Kidney glomerular epithelial cell (primary cell): ENCODE measurements around the gene RPA3.

Source experiments
- DNase-seq: peaks from one replicate; lab custom pipeline; 2025; lab: John Stamatoyannopoulos, UW

The RPA3 gene

DNA sequence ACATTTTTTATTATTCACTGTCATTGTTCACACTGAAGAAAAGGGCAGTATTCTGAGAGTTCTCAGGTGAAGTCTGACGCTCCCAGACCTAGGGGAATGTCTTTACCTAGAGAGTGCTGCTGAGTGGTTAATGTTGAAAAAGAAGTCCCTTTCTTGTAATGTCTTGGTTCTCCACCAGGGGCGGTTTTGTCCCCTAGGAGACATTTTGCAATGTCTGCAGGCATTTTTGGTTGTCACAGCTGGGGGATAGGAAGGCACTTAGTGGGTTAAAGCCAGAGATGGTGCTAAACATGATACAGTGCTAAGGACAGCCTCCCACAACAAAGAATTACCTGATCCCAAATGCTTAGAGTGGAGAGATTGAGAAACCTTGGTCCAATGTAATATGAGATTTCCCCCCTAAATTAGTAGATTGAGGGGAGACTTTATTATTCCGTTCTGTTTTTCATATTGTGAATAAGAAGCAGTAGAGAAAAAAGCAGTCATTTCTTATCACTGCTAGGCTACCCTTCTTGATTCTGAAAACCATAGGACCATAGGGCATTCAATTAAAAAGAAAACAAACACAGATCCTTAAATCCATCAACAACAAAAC, 64.7 kb downstream of the RPA3 start:
- DNase-seq = peak; percentile 1

DNA sequence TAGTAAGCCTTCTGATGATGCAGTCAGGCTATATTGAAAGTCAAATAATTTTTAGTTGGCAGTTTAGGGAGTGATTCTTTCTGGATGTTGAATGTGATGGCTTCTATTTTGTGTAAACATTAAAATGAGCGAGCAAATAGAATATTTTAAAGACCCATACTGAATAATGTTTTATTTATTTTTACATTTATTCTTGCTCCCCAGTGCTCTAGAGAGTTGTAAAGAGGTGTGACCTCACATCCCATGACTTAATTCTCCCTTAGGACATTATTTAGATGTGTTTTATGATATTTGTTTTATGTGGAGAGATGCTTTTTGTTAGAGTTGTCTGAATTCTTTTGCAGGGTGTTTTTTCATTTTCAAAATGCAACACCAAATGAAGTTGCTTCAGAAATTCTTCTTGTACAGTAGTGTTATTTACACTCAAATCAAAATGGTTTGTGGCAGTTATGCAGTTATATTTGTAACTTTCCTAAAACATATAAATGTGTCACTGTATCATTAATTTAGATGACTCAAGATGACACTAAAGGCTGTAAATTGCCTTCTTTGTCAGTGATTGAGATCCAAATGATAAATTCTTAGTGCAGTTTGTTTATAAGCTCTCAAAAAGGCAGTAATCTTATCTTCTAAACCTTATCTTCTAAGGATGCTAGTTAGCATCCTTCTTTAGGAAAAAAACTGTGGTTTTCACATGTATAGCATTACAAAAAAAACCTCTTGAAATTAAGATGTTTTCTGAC, 65.4 kb downstream of the RPA3 start:
- no peak for DNase-seq

DNA sequence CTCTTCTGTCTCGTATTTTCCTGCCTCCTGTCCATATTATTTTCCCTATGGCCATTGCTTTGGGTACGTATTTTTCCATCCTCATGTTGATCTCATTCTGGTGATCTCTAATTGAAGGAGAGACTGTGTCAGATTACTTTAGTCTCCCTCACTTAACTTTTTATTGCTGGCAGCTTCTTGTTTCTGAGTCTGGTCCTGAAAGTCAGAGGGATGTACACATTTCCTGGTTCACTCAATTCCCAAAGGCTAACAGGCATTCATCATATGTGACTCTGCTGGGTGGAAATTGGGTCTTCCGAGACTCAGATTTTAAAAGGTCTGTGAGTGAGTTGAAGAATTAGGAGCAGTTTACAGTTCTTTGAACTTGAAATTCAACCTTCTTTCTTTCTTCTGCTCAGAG, 66.9 kb downstream of the RPA3 start:
- DNase-seq = no peak

DNA sequence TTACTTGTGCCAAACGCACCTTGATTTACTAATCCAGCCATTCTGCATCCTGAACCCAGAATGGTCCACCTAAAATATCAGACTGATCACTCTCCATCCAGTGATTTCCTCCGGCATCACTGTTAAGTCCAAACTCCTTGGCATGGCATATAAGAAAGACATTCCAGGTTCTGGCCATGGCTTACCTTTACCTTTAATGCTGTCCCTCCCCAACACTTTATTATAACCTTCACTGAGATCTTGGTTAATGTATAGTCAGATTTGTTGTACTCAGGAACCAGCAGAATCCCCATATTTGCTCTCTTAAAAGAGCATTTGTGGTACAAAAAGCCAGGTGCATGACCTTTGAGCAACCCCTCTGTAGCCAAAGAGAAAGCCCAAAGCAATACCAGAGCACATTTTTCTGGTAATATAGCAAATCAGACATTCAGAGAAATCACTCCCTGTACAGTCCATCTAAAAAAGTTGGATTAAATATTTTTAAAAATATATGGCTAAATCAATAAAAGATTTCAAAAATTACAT, 67.7 kb downstream of the RPA3 start:
- no peak for DNase-seq

DNA sequence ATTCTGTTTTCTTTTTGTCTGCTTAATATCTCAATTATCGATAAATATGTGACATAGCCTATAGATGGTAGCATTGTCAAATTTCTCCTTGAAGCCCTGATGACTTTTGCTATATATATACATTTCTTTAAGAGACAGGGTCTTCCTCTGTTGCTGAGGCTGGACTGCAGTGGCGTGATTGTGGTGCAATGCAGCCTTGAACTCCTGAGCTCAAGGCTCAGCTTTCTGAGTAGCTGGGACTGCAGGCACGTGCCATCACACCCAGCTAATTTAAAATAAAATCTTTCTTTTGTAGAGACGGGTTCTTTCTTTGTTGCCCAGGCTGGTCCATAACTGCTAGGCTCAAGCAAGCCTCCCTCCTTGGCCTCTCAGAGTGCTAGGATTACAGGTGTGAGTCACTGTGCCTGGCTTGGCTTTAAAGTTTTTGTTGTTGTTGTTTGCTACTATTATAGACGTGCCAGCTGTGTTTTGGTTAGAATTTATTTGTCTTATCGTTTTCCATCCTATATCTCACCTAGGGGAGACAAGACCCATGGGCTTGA, 70.8 kb downstream of the RPA3 start:
- DNase-seq = no peak

DNA sequence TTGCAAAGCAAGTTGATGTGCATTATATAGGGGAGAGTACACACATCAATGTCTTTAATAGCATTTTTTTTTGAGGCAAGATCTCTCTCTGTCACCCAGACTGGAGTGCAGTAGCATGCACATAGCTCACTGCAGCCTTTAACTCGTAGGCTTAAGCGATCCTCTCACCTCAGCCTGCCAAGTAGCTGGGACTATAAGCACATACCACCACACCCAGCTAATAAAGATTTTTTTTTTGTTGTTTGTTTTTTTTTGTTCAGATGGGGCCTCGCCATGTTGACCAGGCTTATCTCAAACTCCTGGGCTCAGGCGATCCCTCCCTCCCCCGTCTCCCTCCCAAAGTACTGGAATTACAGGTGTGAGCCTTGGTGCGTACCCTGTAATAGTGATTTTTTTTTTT, 76.3 kb downstream of the RPA3 start:
- no peak for DNase-seq

DNA sequence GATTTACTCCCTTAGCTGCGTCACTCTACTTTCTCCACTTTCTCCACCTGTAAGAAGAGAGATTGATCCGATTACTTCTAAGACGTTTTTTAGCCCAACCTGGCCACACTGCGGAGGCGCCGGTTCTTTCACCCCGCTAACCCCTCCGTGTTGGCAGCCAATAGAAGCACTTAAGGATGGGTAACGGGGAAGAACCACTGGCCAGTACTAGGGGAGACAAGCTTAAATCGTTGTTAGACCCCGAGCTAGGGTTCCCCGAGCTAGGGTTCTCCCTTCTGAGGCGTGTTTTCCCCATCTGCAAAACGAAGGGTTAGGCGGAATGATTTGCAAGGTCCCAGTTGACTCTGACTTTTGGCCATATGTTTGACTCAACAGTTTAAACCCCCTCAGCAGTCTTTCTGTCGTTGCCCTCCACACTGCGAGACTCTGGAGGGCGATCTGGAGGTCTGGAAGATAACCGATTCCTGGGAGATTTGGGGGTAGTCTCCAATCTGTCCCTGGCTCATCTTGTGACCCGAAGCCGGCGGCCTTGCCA, 77.2 kb downstream of the RPA3 start:
- DNase-seq = peak; percentile 78

DNA sequence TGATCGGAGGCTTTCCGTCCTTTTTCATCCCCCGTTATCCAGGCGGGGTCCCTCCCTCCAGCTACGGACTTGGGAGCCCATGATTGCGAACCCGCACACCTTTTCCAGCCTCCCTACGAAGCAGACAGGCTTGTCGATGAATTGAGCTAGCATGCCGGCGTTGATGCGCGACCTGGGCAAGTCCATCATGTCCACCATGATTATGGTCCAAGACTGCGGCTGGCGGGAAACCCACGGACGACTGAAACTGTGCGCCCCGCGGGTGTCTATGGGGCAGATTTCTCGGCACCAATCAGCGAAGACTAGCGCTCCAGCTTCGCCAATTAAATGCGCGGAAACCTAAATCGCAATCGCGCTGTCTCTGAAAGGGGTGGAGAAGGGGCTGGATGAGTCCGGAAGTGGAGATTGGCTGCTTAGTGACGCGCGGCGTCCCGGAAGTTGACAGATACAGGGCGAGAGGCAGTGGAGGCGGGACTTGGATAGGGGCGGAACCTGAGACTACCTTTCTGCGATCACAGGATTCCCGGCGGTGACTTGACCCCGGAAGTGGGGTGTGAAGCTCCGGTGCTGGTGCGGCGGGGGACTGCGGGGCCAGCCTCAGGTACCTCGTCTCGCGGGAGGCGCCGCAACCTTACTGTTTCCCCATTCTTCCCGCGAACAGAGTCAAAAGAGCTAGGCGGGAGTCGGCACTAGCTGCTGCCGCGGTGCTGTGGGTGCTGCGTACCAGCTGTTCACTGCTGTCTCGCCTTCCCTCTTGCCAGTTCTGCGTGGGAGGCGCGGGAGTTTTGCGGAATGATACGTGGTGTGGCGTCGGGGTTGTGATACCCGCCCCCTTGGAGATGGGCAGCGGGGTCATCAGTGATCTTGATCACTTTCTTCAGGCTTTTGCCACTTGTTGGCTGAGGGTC, 77.9 kb downstream of the RPA3 start, which contains the start of gene UMAD1:
UMAD1 (plus strand) TSS at position 532 of the 908 bp plus-strand sequence. CDS start 32,620 bp downstream, outside the sequence.
- DNase-seq = peak; percentile 99

DNA sequence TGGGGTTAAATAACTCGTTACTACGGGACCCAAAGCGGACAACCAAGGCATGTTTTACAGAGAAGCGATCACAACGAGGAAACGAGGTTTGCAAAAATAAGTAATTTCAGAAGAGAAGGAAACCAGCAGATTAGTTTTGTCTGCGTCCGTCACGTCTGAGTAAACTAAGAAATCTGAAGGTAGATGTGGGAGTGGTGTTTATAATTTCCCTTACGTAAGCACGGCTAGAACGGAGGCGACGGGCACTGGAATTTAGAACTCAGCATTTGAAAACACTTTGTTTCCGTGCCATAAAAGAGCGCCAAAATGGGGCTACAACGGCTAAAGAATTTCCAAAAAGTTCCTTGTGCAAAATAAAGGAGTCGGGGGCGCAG, 78.6 kb downstream of the RPA3 start:
- DNase-seq = peak; percentile 34

DNA sequence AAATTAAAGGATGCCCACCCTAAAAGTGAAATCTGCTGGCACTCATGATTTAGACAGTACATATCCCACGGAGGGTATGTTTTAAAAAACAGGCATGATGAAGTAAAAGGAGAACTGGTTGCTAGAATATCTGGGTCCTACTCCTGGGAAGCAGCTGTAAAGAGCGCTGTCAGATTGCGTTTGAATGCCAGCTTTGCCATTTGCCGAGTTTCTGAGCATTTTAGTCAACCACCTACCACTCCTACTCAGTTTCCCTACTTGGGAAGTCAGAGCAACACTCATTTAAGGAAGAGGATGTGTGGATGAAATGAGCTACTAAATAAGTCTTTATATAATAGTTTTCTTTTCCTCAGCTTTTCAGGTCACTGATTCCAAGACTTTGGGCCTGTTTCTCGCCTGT, 79.0 kb downstream of the RPA3 start:
- no peak for DNase-seq

DNA sequence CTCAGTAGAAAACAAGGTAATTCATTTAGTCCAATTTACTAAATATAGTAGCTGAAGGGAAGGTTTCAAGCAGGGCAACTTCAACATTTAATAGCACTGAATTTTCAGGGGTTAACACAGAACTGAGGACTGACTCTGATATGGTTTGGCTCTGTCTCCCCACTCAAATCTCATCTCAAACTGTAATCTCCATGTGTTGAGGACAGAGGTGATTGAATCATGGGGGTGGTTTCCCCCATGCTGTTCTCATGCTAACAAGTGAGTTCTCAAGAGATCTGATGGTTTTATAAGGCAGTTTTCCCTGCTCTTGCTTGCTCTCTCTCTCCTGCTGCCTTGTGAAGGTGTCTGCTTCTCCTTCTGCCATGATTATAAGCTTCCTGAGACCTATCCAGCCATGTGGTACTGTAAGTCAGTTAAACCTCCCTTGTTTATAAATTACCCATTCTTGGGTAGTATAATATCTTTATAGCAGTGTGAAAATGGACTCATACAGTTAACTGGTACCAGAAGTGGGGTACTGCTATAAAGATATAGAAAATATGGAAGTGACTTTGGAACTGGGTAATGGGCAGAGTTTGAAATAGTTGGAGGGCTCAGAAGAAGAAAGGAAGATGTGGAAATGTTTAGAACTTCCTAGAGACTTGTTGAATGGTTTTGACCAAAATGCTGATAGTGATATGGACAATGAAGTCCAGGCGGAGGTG, 87.6 kb downstream of the RPA3 start:
- no peak for DNase-seq

DNA sequence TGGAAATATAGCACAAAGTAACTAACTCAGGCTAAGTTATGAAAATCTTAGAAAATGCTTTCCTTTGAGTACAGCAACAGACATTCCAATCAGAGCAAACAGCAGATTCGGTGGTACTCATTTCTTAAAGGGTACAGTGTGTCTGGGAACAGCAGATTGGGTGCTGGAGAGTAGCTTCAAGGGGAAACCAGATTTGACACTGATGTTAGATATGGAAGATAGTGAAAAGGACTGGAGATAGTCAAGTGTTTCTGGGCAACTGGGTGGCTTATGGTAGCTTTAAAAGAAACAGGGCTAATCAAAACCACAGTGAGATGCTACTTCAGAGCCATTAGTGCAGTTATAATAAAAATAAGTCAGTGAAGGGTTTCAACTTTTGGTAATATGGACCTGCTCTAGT, 89.9 kb downstream of the RPA3 start:
- DNase-seq = no peak

DNA sequence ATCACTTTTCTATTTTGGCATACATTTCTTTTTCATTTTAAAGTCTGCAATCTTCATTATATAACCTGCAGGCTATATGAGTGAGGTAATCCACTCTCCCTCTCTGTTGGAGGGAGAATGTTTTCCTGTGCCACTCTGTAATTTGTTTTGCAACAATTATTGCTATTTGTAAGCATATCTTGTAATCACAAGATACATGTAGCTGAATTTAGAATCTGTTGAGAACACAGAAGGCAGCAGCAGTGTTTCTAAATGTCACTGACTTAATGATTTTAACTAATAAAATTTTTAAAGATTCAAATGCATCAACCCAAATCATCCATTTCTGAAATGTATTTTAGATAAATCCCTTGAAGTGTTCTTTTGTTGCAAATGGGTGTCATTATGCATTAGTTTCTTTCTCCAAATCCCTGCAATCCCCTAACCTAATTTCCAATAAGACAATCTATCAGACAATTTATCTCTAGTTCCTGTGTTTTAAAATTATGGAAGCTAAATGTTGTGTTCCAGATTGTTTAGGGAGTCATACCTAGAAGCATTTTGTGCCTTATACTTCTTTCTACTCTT, 97.7 kb downstream of the RPA3 start:
- no peak for DNase-seq

DNA sequence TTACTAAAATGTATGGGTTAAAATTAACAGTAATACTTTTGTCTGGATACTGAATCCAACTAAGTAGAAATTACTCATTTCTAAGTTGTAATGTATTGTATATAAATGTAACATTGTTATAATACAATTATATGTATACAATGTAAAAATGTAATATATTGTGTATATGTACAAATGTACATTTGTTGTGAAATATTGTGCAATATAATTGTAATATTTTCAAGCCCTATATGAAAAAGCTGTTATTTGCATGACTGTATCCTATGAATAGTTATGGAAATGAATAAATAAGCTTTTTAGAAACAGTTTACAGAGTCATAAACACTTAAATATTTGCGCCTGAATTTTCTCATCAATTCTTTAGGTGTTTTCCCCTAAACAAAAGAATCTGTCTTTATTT, 98.2 kb downstream of the RPA3 start:
- DNase-seq = no peak

DNA sequence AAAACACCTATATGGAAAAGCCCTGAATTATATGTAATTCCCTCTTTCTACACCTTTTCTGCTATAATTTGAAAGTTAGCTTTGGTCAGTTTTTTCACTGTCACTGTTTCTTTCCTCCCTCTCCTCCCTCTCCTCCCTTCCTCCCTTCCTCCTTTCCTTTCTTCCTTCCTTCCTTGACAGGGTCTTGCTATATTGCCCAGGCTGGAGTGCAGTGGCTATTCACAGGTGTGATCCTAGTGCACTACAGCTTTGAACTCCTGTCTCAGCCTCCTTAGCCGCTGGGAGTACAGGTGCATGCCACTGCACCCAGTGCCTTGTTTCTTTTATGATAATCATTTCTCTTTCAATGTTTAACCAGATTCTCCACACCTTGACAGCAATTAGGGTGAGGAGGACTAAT, 100.0 kb downstream of the RPA3 start:
- DNase-seq = no peak

DNA sequence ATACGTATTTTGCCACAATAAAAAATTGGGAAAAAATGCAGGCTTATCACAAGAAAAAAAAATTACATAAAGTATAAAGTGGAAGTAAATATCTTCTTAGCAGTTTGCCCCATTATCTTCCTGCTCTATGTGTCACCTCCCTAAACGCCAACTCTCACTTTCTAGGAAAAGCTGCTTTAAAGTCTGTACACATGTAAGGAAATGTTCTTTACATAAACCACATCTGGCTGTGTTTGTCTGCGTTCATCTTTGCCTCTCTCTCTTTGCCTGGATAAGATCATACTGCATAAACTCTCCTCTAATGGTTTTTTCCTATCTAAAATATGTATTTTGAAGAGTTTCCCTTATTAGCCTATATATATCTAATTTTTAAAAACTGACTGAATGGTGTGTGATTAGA, 100.9 kb downstream of the RPA3 start:
- DNase-seq = no peak

DNA sequence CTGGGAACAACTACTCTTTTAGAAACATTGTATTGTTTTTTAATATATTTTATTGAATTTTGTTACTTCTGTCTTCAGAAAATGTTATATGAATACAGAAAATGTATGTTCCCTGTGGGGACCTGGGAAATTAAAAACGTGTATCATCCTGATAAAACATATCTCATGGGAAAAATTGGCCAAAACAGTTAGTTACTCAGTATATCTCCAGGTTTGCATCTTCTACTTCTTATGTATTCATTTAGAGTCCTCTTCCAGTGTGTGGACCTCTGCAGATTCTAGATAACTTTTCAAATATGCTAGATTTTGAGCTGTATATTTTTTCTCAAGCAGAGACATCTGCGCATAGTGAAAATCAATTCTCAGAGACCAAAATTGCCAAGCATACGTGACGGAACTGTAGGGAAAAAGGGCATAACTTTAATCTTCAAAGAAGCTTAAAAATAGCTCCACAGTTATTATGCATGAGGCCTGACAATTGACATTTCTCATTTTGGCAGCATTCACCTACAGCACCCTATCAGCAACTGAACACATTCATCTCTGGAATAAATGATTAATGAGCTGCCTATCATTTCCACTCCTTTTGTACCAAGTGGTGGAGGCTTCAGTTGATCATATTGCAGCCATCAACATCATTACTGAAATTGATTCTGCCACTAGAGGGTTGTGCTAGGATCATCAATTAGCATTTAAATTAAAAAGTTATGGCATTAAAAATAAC, 104.2 kb downstream of the RPA3 start:
- DNase-seq = no peak

DNA sequence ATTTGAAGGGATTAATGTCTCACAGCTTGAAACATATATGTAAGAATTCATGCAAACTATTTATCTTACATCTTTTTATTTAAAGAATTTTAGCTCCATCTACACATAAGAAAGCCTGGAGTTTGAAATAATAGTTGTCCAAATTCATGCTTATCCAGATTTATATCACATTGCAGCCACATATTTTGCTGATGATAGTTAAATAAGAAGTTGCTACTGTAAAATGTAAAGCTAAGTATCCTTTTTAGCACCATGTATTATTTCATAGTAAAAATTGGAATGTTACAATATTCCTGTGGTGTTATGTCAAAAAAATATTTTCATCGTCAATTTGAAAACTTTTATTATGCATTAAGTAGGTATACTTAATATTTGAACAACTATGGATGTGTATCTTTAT, 105.2 kb downstream of the RPA3 start:
- DNase-seq = no peak

DNA sequence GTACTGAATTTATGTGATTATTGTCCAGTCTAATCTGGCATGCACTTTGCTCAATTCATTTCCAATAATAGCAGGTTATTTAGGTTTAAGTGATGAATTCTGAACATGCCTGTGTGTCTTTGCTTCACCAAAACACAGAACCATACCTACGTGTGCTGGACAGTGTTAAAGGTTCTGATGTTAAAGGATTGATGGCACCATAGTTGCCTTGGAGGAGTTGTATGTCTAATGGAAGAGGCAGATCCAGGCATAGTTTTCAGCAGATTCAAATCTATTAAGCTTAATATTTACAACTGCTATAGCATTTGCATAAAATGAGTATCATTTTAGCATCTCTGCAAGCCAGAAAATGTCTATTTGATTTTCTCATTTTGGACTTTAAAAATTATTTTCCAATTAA, 105.9 kb downstream of the RPA3 start:
- DNase-seq = no peak

DNA sequence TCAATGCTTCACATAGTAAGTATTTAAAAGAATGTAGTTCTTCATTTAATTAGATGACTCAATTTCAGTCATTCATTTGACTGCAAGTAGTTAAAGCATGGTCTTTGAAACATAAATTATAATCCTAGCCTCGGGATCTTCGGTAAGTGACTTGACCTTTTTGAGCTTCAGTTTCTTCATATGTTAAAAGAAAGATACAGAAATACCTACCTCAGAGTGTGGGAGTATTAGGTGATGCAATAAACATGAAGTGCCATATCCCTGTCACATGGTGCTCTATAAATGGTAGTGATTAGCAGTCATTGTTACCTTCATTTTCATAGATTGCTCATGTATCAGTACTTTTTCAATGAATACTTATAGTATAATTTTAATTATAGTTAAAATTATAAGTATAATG, 109.1 kb downstream of the RPA3 start:
- no peak for DNase-seq
